ENCODE measurements around the gene BICD1.

Gene BICD1

DNA sequence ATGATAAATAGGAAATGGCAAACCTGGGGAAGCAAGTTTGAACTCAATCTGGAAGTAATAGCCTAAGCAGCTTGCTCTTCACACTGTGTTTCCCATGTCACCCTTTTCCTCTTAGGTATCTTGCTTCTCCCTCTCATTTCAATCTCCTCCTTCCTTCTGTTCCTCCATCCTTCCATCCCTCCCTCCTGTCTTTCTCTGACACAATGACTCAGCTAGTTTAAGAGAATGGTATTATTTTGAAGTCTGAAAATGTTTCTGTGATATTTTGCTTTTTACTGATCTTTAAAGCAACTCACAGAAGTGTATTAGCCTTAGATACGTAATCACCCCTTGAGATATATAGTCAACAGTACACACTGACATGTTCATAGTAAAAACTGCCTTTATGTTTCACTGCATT, 236.8 kb downstream of the BICD1 start:
- DNase-seq (ENCODE audit: low spot score): no peak
- TF ChIP-seq, protein P1, sequence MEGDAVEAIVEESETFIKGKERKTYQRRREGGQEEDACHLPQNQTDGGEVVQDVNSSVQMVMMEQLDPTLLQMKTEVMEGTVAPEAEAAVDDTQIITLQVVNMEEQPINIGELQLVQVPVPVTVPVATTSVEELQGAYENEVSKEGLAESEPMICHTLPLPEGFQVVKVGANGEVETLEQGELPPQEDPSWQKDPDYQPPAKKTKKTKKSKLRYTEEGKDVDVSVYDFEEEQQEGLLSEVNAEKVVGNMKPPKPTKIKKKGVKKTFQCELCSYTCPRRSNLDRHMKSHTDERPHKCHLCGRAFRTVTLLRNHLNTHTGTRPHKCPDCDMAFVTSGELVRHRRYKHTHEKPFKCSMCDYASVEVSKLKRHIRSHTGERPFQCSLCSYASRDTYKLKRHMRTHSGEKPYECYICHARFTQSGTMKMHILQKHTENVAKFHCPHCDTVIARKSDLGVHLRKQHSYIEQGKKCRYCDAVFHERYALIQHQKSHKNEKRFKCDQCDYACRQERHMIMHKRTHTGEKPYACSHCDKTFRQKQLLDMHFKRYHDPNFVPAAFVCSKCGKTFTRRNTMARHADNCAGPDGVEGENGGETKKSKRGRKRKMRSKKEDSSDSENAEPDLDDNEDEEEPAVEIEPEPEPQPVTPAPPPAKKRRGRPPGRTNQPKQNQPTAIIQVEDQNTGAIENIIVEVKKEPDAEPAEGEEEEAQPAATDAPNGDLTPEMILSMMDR (IDR thresholded peaks at IDR 0.05; ENCODE audit: extremely low read depth, missing control alignments): no peak

DNA sequence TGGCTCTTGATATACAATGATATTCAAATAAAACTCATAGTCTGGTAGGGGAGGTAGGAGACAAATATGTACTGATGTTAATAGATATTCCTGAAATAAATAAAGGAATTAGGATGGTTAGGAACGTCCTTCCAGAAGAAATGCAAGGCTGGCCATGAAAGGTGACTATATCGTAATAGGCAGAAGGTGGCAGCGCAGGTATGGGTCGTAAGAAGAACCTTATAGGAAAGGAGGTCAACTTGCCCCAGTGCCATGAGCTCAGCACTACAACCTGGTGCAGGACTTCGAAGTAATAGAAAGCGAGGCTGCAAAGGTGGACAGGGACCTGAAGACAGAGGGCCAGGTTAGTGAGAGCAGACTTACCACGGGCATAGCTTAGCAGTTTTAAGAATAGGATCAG, 237.4 kb downstream of the BICD1 start:
- no peak for DNase-seq (ENCODE audit: low spot score)
- TF ChIP-seq, protein P1 (IDR thresholded peaks at IDR 0.05; ENCODE audit: extremely low read depth, missing control alignments): no peak

DNA sequence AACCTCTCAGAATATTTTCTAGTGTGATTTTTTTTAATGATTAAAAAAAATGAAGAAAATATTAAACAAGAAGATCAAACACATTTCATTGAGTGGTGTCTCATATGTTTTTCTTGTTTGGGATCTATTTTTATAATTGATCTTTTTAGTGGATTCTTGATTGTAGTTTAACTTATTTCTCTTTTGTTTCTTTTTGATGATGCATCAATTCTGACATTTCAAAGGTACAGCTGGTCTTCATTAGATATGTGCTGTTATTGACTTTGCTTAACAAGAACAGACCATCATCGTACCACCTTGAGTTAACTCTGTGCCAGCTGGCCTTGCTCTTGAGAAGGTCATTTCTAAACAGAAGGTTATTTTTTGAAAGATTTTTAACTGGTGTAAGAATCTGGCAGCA, 246.9 kb downstream of the BICD1 start:
- no peak for DNase-seq (ENCODE audit: low spot score)

DNA sequence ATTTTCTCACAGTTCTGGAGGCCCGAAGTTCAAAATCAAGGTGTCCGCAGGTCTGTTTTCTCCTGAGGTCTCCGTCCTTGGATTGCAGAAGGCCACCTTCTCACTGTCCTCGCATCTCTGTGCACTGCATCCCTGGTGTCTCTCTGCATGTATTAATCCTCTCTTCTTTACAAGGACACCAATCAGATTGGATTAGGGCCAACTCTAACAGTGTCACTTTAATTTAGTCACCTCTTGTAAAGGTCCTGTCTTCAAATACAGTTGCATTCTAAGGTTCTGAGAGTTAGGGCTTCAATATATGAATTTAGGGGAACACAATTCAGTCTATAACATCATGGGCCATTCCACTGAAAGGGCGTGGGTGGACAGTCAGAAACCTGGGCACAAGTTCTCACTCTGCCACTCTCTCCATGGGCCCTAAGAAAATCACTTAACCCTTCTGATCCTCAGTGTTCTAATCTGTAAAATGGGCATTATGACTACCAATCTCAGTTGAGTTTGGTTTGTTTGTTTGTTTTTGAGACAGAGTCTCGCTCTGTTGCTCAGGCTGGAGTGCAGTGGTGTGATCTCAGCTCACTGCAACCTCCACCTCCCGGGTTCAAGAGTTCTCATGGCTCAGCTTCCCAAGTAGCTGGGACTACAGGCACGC, 251.1 kb downstream of the BICD1 start:
- TF ChIP-seq, protein P1 (IDR thresholded peaks at IDR 0.05; ENCODE audit: extremely low read depth, missing control alignments): no peak
- no peak for DNase-seq (ENCODE audit: low spot score)

More for the DNA sequence above, 246.9 kb downstream of the BICD1 start:
- TF ChIP-seq, protein P1 (IDR thresholded peaks at IDR 0.05; ENCODE audit: extremely low read depth, missing control alignments): no peak

DNA sequence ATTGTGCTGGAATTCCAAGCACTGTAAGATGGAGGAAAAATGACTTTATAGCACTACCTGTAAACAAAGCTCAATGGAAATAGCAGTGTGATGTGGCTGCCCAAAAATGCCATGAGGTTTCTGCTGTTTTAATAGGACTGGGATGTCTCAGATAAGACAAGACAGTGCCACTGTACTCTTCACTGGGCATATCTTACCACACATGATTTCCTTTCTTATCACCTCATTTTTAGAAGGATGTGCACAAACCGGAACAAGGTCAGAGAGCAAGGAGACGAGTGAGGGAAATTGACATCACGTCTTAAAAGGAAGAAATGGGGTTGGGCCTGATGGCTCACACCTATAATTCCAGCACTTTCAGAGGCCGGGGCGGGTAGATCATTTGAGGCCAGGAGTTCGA, 254.3 kb downstream of the BICD1 start:
- TF ChIP-seq, protein P1 (IDR thresholded peaks at IDR 0.05; ENCODE audit: extremely low read depth, missing control alignments): no peak
- no peak for DNase-seq (ENCODE audit: low spot score)

DNA sequence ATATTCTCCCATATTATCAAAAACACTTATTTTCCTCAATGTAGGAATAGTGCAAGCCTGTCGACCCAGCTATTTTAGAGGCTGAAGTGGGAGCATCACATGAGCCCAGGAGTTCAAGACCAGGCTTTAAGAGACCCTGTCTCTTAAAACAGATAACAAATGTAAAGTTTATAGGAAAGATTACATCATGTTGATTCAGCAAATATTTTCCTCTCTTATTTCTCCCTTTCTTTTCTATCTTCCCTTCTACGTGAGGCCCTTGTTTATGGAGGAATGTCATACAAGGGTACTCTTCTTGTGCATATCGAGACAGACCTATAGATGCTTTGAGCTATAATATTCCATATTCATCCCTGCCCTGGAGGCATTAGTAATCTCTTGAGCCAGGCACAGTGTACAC, 256.2 kb downstream of the BICD1 start:
- TF ChIP-seq, protein P1 (IDR thresholded peaks at IDR 0.05; ENCODE audit: extremely low read depth, missing control alignments): no peak

DNA sequence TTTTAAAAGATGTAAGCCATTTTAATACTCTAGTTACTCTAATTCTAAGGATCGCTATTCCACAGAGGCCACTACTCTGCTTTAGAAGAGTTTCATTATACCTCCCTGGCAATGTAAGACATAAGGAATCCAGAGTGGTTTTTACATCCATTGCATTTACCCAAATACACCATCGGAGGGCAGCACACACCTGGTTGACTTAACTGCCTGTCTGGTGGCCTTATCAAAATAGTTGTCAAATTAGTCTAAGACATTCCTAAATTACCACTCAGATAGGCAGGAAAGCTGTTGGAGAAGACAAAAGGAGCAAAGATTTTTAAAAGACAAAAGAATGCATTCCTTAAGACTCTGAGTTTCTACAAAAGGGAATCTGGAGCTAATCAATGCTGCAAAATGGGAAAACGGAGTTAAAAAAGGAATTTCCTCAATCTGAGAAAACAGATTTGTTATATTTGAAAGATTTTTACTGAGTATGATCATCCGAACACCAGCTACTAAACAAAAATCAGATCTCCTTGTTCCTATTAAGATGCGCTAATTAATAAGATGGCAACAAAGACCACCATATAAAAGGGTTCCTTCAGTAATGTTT, 258.9 kb downstream of the BICD1 start:
- peak; percentile 53 for DNase-seq (ENCODE audit: low spot score)
- TF ChIP-seq, protein P1 (IDR thresholded peaks at IDR 0.05; ENCODE audit: extremely low read depth, missing control alignments): peak; percentile 69

More for the DNA sequence above, 256.2 kb downstream of the BICD1 start:
- DNase-seq (ENCODE audit: low spot score): no peak
